Left ventricle myocardium inferior (tissue), 1 donor: Measurements from ENCODE around the gene FBXL7. TPM values are rescaled to one million over a fixed set of nuclear protein-coding genes. Genes with fewer than 3 reads are reported as not detected.

Experiments
- DNase-seq: peaks from one replicate; pipeline ENCODE4 v3.0.0-alpha.2; 2020
- H3K27ac ChIP-seq: fragments of 200-600 bp; replicated peaks from 2 replicates; pipeline ENCODE4 v1.8.0; 2021
- H3K27me3 ChIP-seq: fragments of 200-600 bp; 2 replicates; pipeline ENCODE4 v1.8.0; 2021; ENCODE audit warnings: low read depth
- H3K36me3 ChIP-seq: fragments of 200-600 bp; 2 replicates; pipeline ENCODE4 v1.8.0; 2021
- H3K4me1 ChIP-seq: fragments of 200-600 bp; 2 replicates; pipeline ENCODE4 v1.8.0; 2021
- H3K4me3 ChIP-seq: fragments of 200-600 bp; 2 replicates; pipeline ENCODE4 v1.8.0; 2021; ENCODE audit warnings: mild to moderate bottlenecking, moderate library complexity
- H3K9me3 ChIP-seq: fragments of 200-600 bp; replicated peaks from 2 replicates; pipeline ENCODE4 v1.8.0; 2021
- intact Hi-C: fragments of 100-400 bp; cut with micrococcal nuclease; formaldehyde crosslinking; loops from one replicate; pipeline ENCODE4 v1.11.0; 2022
- total RNA-seq: library from RNA; stranded (reverse); fragmentation: NEBNext Ultra II Directional; extraction: Animal tissue kit (Norgen Biotek cat#: 25700); gene quantifications from one replicate; pipeline ENCODE4 v1.2.1, GENCODE V29; 2021
- TF ChIP-seq, protein P1 (sequence below): fragments of 200-600 bp; IDR thresholded peaks from 2 replicates; pipeline ENCODE4 v1.8.0; 2021; ENCODE audit warnings: antibody characterized with exemption, mild to moderate bottlenecking, borderline replicate concordance
- donor health status: DM: no; HTN: yes; CAD: no; lungs with severe emphysema.

Gene FBXL7
- total RNA-seq, 1 donor from 2014 or later, result 27.7 TPM

DNA sequence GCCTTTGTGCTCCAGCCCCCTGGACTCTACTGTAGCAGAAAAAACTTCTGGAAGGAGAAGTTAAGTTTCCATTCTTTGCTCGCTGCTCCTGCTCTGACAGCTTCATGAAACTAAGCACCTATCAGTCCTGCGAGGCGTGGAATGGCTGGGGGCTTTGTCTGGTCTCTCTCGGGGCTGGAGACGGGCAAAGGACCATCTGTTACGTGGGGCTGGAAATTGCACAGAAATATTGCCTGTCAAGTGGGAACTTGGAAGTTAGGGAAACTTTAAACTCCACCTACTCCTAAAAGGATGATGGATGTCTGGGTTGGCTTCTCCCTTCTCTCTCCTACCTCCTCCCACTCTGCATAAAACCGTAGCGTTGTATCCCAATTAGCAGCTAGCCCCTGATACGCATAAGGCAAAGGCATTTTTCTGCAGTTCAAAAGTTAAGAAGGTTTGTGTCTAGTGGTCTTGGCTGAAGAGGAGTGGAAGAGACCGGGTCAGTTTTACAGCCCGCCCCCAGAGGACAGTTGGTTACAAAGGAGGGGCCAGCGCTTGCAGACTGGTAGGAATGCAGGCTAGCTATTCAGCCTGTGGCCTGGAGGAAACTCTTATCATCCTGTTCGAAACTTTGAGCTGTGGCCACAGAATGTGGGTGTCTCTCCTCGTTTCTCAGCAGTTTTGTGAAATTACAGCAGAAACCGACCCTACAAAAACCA lies 1.3 kb downstream of the FBXL7 start:
- Histone ChIP-seq H3K36me3 (peaks cover 16% of the 10 kb centered on the region), H3K9me3 (no peaks in the 10 kb centered on the region), H3K4me3 (peak overlapping the region; percentile 90), H3K27me3 (no peaks in the 10 kb centered on the region), H3K4me1 (peaks cover 48% of the 10 kb centered on the region), H3K27ac (peak overlapping the region; percentile 94)
- intact Hi-C loops, result no loop called here
- TF ChIP-seq, protein P1, sequence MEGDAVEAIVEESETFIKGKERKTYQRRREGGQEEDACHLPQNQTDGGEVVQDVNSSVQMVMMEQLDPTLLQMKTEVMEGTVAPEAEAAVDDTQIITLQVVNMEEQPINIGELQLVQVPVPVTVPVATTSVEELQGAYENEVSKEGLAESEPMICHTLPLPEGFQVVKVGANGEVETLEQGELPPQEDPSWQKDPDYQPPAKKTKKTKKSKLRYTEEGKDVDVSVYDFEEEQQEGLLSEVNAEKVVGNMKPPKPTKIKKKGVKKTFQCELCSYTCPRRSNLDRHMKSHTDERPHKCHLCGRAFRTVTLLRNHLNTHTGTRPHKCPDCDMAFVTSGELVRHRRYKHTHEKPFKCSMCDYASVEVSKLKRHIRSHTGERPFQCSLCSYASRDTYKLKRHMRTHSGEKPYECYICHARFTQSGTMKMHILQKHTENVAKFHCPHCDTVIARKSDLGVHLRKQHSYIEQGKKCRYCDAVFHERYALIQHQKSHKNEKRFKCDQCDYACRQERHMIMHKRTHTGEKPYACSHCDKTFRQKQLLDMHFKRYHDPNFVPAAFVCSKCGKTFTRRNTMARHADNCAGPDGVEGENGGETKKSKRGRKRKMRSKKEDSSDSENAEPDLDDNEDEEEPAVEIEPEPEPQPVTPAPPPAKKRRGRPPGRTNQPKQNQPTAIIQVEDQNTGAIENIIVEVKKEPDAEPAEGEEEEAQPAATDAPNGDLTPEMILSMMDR, result peak; percentile 53
- DNase-seq, result peak; percentile 52

DNA sequence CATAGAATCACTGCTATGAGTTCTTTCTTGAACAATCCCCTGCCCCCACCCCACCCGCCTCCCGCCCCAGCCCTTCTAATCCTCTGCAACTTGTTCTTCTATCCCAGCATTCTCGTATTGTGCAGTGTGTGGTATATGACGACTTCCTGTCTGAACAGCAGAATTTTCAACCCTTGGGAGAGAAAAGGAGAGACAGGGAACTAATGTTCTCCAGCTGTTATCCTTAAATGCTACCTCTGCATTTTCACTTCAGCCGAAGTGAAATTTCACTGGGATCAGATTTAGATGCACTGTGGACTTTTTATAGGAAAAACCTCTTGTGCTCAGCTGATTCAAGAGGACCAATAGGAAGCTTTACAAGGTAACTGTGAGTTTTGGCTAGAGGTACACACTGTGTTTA lies 2.2 kb downstream of the FBXL7 start:
- Histone ChIP-seq H3K36me3 (peaks cover 16% of the 10 kb centered on the region), H3K9me3 (no peaks in the 10 kb centered on the region), H3K27ac (peak overlapping the region; percentile 94), H3K4me1 (peaks cover 52% of the 10 kb centered on the region), H3K4me3 (peak overlapping the region; percentile 90), H3K27me3 (no peaks in the 10 kb centered on the region)
- intact Hi-C loops, result no loop called here
- DNase-seq, result no peak
- TF ChIP-seq, protein P1, result no peak

DNA sequence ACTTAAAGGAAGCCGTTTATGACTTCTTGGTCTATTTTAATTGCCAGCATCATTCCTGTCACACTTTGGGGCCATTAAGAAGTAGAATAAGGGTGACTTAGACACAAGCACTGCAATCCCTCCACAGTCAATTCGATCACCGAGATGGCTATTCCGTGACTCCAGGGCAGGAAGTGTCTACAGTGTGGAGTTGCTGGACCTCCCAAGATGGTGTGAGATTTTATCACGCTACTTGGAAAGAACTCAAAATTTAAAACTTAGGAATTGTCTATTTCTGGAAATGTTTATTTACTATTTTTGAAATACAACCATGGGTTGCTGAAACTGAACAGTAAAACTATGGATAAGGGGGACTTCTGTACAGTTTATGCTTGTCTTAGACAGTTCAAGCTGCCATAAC lies 6.2 kb downstream of the FBXL7 start:
- peaks cover 16% of the 10 kb centered on the region for H3K36me3 ChIP-seq
- no peaks in the 10 kb centered on the region for H3K27me3 ChIP-seq
- no peak for DNase-seq
- intact Hi-C loops, result no loop called here
- H3K4me1 ChIP-seq, result peaks cover 65% of the 10 kb centered on the region
- no peaks in the 10 kb centered on the region for H3K9me3 ChIP-seq
- TF ChIP-seq, protein P1, result no peak
- H3K27ac ChIP-seq, result no peak overlapping the region
- no peak overlapping the region for H3K4me3 ChIP-seq

DNA sequence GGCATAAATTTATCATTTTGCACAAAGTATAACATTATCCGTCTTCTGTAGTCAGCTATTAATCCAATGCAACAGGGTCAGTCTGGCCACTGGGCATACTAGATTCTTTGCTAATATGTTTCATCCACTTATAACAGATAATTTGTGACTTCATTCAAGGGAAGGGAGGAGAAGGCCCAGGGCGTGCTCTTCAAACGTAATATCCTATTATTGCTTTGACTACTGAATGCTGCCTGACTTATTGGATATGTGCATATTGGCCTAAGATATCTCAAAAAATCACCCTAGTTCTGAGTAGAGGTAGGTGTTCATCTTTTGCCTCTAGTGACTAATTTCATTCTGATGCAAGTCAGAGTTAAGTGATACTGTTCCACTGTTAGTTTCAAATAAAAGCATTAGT lies 6.9 kb downstream of the FBXL7 start:
- no peaks in the 10 kb centered on the region for H3K9me3 ChIP-seq
- intact Hi-C loops, result no loop called here
- TF ChIP-seq, protein P1, result no peak
- H3K4me3 ChIP-seq, result no peak overlapping the region
- no peak for DNase-seq
- no peaks in the 10 kb centered on the region for H3K27me3 ChIP-seq
- H3K36me3 ChIP-seq, result peaks cover 16% of the 10 kb centered on the region
- H3K4me1 ChIP-seq, result peaks cover 66% of the 10 kb centered on the region
- no peak overlapping the region for H3K27ac ChIP-seq

DNA sequence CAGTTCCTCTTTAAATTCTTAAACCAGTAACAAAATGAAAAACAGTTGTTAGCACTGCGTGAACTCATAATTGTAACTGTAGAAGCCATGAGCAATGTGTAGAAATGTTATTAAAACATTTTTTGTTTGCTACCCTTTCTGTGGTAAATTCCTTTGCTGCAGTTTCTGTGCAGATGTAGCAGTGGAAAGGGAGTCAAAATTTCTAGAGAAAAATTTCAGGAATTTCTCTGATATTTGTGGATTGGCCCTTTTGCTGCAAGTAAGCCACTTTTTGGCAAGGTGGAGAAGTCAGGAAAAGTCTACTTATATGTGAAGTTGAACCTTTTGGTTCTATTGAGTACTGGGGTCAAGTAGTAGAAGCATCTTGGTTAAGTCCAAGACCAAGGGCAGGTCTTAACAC lies 10.1 kb downstream of the FBXL7 start:
- no peak overlapping the region for H3K4me3 ChIP-seq
- peaks cover 60% of the 10 kb centered on the region for H3K4me1 ChIP-seq
- H3K27me3 ChIP-seq, result no peaks in the 10 kb centered on the region
- intact Hi-C loops, result no loop called here
- TF ChIP-seq, protein P1, result no peak
- no peak overlapping the region for H3K27ac ChIP-seq
- no peaks in the 10 kb centered on the region for H3K36me3 ChIP-seq
- no peak for DNase-seq
- H3K9me3 ChIP-seq, result no peaks in the 10 kb centered on the region
